CD14-positive monocyte (primary cell): Measurements from ENCODE around the gene ZNF451. TPM values are rescaled to one million over a fixed set of nuclear protein-coding genes. Genes with fewer than 3 reads are reported as not detected.

Experiments
- DNase-seq, 3 donors: peaks; one replicate each; pipeline ENCODE4 v3.0.0-alpha.2; 2011 to 2022
- H2AFZ ChIP-seq: 2 replicates; pipeline ENCODE4 v1.6.0; 2012; ENCODE audit warnings: mild to moderate bottlenecking, low read depth, low read length, inconsistent platforms; ENCODE audit not compliant: insufficient read depth, poor library complexity, severe bottlenecking
- H3K27ac ChIP-seq, 2 donors: 1 replicate in 1 of 2; 2 replicates in 1 of 2; pipeline ENCODE4 v1.5.1; 2012 to 2013; ENCODE audit warnings: low read length in 2 of 2, control low read depth in 1 of 2, inconsistent platforms in 1 of 2, low read depth in 1 of 2, mild to moderate bottlenecking in 1 of 2
- H3K27me3 ChIP-seq, 2 donors: one replicate each; pipeline versions ENCODE4 v1.6.0 to v1.6.1; 2011 to 2013; ENCODE audit warnings: low read length in 2 of 2; ENCODE audit not compliant: control insufficient read depth in 2 of 2, insufficient read depth in 2 of 2
- H3K36me3 ChIP-seq, 2 donors: replicated peaks in 1 of 2; 1 replicate in 1 of 2; 2 replicates in 1 of 2; pipeline versions ENCODE4 v1.5.1 to v1.6.1; 2012 to 2013; ENCODE audit warnings: low read length in 2 of 2, control low read depth in 1 of 2, inconsistent platforms in 1 of 2, mild to moderate bottlenecking in 1 of 2; ENCODE audit not compliant: insufficient read depth in 2 of 2, control insufficient read depth in 1 of 2
- H3K4me1 ChIP-seq, 2 donors: 1 replicate in 1 of 2; 2 replicates in 1 of 2; pipeline versions ENCODE4 v1.5.1 to v1.6.1; 2012 to 2013; ENCODE audit warnings: low read length in 2 of 2, control low read depth in 1 of 2, inconsistent platforms in 1 of 2, mild to moderate bottlenecking in 1 of 2, moderate library complexity in 1 of 2; ENCODE audit not compliant: insufficient read depth in 2 of 2, control insufficient read depth in 1 of 2
- H3K4me2 ChIP-seq: replicated peaks from 2 replicates; pipeline ENCODE3; 2012; ENCODE audit warnings: low read length, moderate library complexity, mild to moderate bottlenecking; ENCODE audit not compliant: poor library complexity, severe bottlenecking; ENCODE audit errors: extremely low read depth
- H3K4me3 ChIP-seq, 3 experiments: fragments of 200-600 bp in 1 of 3; sonication (generic) in 1 of 3; replicated peaks in 1 of 3; 1 replicate in 2 of 3; 2 replicates in 1 of 3; pipeline ENCODE4 v1.5.1; 2011 to 2013; ENCODE audit warnings: low read length in 3 of 3, mild to moderate bottlenecking in 3 of 3, control low read depth in 2 of 3, low read depth in 2 of 3, inconsistent platforms in 1 of 3, moderate library complexity in 1 of 3
- H3K79me2 ChIP-seq: 2 replicates; pipeline ENCODE4 v1.6.0; 2012; ENCODE audit warnings: mild to moderate bottlenecking, control low read depth, inconsistent platforms, low read length, moderate library complexity; ENCODE audit not compliant: insufficient read depth
- H3K9ac ChIP-seq: 2 replicates; pipeline ENCODE4 v1.6.0; 2017; ENCODE audit warnings: low read length, mild to moderate bottlenecking; ENCODE audit not compliant: insufficient read depth, poor library complexity, severe bottlenecking
- H3K9me3 ChIP-seq, 2 donors: replicated peaks in 1 of 2; 1 replicate in 1 of 2; 2 replicates in 1 of 2; pipeline versions ENCODE4 v1.5.1 to v1.6.1; 2012 to 2013; ENCODE audit warnings: low read length in 2 of 2, control low read depth in 1 of 2; ENCODE audit not compliant: control insufficient read depth in 1 of 2, insufficient read depth in 1 of 2
- H4K20me1 ChIP-seq: 2 replicates; pipeline ENCODE4 v1.6.0; 2012; ENCODE audit warnings: mild to moderate bottlenecking, low read length, control low read depth, moderate library complexity; ENCODE audit not compliant: insufficient read depth
- H3K27ac Mint-ChIP-seq, 7 donors: one replicate each; pipeline ENCODE4 v1.8.0; 2020; ENCODE audit warnings: mild to moderate bottlenecking in 7 of 7, mixed read lengths in 7 of 7, moderate library complexity in 6 of 7, inconsistent platforms in 2 of 7
- H3K27me3 Mint-ChIP-seq, 3 donors: one replicate each; pipeline ENCODE4 v1.8.0; 2021 to 2022; ENCODE audit warnings: low read depth in 3 of 3, mild to moderate bottlenecking in 3 of 3, mixed read lengths in 3 of 3, moderate library complexity in 3 of 3, inconsistent platforms in 1 of 3
- H3K36me3 Mint-ChIP-seq, 2 donors: one replicate each; pipeline ENCODE4 v1.8.0; 2020; ENCODE audit warnings: mixed read lengths in 2 of 2, inconsistent platforms in 1 of 2, mild to moderate bottlenecking in 1 of 2
- H3K4me1 Mint-ChIP-seq: one replicate; pipeline ENCODE4 v1.8.0; 2020; ENCODE audit warnings: mild to moderate bottlenecking, mixed read lengths
- H3K4me3 Mint-ChIP-seq, 2 donors: one replicate each; pipeline ENCODE4 v1.8.0; 2020; ENCODE audit warnings: mild to moderate bottlenecking in 2 of 2, mixed read lengths in 2 of 2, moderate library complexity in 1 of 2
- H3K9me3 Mint-ChIP-seq, 7 donors: one replicate each; pipeline ENCODE4 v1.8.0; 2020 to 2022; ENCODE audit warnings: mixed read lengths in 7 of 7, mild to moderate bottlenecking in 6 of 7, moderate library complexity in 6 of 7, inconsistent platforms in 2 of 7
- CTCF ChIP-seq: fragments of 200-600 bp; IDR thresholded peaks from one replicate; pipeline ENCODE4 v1.8.0; 2022; ENCODE audit warnings: antibody characterized with exemption, mild to moderate bottlenecking
- WGBS: methylation state at CpG from one replicate; pipeline ENCODE4 v1.1.5; 2013; ENCODE audit warnings: missing lambda C conversion rate; ENCODE audit not compliant: insufficient coverage; 5-methylcytosine and 5-hydroxymethylcytosine counted together
- intact Hi-C, 2 donors: fragments of 100-400 bp; cut with micrococcal nuclease; formaldehyde crosslinking; loops; one replicate each; pipeline versions ENCODE4 v1.15.0 to v1.15.1; 2023
- polyA plus RNA-seq, 3 donors: library from polyadenylated mRNA; depleted of rRNA in 1 of 3; unstranded in 2 of 3; stranded (reverse) in 1 of 3; fragments of 300-500 nt in 2 of 3; fragments of >200 nt in 1 of 3; fragmentation: Illumina TruSeq in 2 of 3; gene quantifications; 1 replicate in 2 of 3; 2 replicates in 1 of 3; pipeline ENCODE4 v1.2.3, GENCODE V29; 2012 to 2021

Gene ZNF451
- polyA plus RNA-seq, 3 donors, result 7.9 to 22.0 (median 19.1) TPM

GRCh38 chr6:57063847-57064246, 26.1 kb upstream of the ZNF451 start:
- no peak overlapping the region for H3K27ac Mint-ChIP-seq
- no peak overlapping the region for H2AFZ ChIP-seq
- no peaks in the 10 kb centered on the region for H3K9me3 Mint-ChIP-seq
- no peaks in the 10 kb centered on the region for H3K4me1 ChIP-seq
- peaks cover 25 to 64% of the 10 kb centered on the region in 2 donors for H3K36me3 ChIP-seq
- no peak for DNase-seq
- H3K4me3 ChIP-seq, result no peak overlapping the region
- peaks cover 0 to 1% (median 0%) of the 10 kb centered on the region in 3 donors for H3K27me3 Mint-ChIP-seq
- 94% methylated on average over 1 of the region's 3 CpGs for WGBS
- H3K27me3 ChIP-seq, result no peaks in the 10 kb centered on the region
- no peak overlapping the region for H3K4me3 Mint-ChIP-seq
- H3K79me2 ChIP-seq, result no peaks in the 10 kb centered on the region
- intact Hi-C loops, result no loop called here
- H3K36me3 Mint-ChIP-seq, result peaks cover 32 to 58% of the 10 kb centered on the region in 2 donors
- H4K20me1 ChIP-seq, result no peaks in the 10 kb centered on the region
- H3K9me3 ChIP-seq, result no peaks in the 10 kb centered on the region
- no peak overlapping the region for H3K27ac ChIP-seq
- no peak overlapping the region for H3K4me2 ChIP-seq
- TF ChIP-seq CTCF, result no peak
- H3K9ac ChIP-seq, result no peak overlapping the region
- no peaks in the 10 kb centered on the region for H3K4me1 Mint-ChIP-seq

- no peak for TF ChIP-seq CTCF
- H3K36me3 Mint-ChIP-seq, result peaks cover 30 to 52% of the 10 kb centered on the region in 2 donors
- Histone ChIP-seq H4K20me1 (no peaks in the 10 kb centered on the region), H2AFZ (no peak overlapping the region), H3K27me3 (no peaks in the 10 kb centered on the region), H3K4me2 (no peak overlapping the region), H3K9ac (no peak overlapping the region), H3K36me3 (peaks cover 21 to 57% of the 10 kb centered on the region in 2 donors), H3K27ac (no peak overlapping the region), H3K9me3 (no peaks in the 10 kb centered on the region), H3K79me2 (no peaks in the 10 kb centered on the region), H3K4me1 (no peaks in the 10 kb centered on the region), H3K4me3 (no peak overlapping the region)
- DNase-seq, result no peak
- intact Hi-C loops, result no loop called here
- H3K4me1 Mint-ChIP-seq, result no peaks in the 10 kb centered on the region
- H3K27ac Mint-ChIP-seq, result peak overlapping the region in 2 of 7 donors; percentile 52 to 57
- H3K4me3 Mint-ChIP-seq, result no peak overlapping the region
- no CpG with 5 or more reads among the region's 1 CpG for WGBS
- no peaks in the 10 kb centered on the region for H3K9me3 Mint-ChIP-seq
- H3K27me3 Mint-ChIP-seq, result peaks cover 0 to 1% (median 0%) of the 10 kb centered on the region in 3 donors
These were observed 25.2 kb upstream of the ZNF451 start for GRCh38 chr6:57064809-57065208.
